8988T (cell line): Measurements from ENCODE around the gene ARHGEF40.

Experiments used
- DNase-seq: peaks from one replicate; pipeline ENCODE4 v3.0.0; 2011

ARHGEF40 gene

DNA sequence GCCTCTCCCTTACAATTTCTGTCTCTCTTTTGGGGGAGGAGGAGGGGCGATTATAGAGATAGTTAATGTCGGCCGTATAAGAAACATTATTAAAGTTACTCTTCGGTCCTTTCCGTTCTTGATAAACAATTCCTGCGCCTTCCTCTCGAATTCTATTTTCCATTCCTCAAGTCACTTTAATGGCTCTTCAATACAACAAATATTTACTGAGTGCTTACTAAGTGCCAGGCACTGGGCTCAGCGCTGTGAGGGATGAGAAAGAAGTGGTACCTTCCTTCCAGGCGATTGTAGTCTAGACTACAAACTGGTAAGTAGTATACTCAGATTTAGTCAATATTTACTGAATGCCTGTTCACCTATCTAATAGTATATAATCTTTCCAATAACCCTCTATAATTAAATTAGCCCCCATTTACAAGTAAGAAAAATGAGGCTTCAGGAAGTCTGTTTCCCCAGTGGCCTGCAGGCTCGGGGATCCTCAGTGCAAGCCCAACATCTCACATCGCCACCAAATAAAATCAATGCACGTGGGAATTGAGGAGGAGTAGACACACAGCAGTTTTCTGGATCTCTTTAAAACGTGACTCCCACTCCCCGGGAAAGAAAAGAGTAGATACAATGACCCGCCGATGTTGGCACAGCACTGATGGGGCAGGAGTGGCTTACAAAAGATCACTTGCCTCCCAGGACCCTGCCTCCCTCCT lies 28.9 kb downstream of the ARHGEF40 start:
- DNase-seq = no peak

DNA sequence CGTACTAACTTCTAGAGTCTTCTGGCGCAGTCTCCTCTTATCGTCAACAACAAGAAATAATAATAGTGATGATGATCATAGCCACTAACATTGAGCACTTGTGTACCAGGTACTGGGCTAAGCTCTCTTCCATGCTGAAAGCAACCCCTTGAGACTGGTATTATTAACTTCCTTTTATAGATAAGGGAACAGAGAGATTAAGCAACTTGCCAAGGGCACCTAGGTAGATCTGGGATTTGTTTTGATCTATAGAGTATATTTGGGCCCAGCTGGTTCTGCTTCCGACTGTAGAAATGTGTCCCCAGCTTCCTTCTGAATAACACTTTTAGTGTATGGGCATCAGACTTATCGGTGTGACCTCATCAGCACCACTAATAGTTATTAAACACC lies 29.5 kb downstream of the ARHGEF40 start:
- DNase-seq = no peak

DNA sequence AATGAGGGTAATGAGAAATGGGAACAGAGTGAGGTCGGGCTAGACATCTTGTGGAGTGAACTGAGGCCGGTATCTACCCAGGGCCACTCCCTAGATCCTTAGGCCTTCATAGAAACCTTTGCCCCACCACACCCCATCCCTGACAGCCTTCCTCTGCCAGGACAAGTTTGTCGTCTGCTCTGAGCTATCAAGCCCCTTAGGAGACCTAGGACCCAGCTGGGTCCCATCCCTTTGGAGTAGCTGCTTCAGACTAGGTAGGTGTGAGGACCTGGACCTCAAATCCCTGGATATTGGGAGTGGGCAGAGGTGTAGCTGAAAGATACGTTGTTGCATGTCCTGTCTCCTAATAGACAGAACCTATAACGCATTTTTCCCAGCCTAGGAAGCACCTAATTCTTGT lies 30.8 kb downstream of the ARHGEF40 start, which contains the start of gene TMEM253:
Gene TMEM253 (plus strand): TSS at position 136 of the 400 bp plus-strand sequence. CDS start 278 bp downstream, outside the sequence.
- DNase-seq = no peak

DNA sequence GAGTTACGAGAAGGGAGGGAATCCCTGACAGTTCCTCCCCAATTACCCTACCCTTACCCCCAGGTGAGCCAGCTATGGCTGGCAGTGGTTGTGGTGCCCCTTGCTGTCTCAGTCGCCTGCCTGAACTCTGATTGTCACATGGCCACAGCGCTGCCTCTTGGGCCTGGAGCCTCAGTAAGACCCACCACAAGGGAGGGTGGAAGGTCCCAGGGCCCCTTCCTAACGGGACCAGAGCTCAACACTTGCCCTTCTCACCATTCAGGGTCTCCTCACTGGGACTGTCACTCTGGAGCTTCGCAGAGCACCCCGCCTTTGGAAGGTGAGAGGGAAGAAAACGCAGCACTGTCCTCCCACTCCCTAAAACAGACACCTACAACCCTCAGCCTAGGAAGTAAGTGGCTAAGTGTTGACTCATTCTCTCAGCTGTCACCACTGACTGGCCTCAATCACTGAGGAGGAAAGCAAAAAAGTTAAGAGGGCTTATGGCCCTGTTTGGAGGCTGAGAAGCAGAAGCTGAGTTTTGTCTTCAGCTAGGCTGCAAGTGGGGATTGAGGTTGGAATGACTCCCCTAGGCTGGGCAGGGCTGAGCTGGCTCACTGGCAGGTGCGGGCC lies 31.8 kb downstream of the ARHGEF40 start:
- DNase-seq = no peak

DNA sequence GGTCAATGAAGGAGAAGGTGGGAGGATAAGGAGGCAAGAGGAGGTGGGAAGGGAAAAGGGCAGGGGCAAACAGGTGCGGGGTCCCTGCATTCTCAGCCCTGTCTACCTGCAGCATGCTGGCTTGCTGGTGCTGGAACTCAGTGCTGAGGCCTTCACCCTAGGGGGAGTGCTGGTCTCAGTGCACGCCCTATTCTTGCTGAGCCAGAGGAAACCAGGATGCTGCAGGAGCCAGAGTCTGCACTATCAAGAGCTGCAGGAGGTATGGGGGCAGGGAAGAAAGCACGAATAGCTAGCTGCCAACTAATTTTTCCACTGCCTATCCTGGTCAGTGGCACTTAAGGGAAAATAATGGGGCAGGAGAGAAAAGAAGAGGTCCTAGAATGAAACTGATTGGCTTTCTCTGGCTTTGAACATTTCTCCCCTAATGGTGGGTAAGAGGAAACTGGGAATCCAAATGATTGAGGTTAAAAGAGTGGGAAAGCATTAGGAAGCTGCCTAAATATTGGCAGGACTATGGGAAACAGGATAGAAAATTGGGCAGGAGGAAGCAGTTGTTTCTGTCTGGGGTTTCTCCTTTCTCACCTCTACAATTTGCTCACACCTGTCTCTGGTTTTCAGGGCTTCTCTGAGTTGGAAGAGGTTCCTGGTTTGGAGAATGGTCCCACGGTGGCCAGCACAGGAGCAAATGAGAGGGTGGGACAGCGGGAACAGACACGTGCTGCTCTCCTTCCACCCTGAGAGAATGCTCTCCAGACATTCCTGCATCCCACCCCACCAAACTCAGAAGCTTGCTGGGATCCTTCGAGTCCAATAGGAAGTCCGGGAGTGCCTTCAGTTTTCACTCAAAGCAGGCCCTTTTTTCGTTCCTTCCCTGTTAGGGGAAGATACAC lies 32.7 kb downstream of the ARHGEF40 start:
- DNase-seq = no peak

DNA sequence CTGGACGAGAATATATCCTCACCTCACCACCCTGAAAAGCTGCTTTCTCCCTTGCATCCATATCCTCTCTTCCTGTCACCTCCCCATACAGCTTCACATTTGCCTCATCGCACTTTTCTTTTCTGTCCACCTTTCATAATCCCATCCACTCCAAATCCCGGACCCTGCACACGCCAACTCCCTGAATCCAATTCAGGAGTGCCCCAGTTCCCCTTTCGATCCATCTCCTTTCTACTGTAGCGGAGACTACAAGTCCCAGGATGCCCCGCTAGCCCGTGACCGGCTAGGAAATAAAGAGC lies 33.3 kb downstream of the ARHGEF40 start:
- DNase-seq = no peak

DNA sequence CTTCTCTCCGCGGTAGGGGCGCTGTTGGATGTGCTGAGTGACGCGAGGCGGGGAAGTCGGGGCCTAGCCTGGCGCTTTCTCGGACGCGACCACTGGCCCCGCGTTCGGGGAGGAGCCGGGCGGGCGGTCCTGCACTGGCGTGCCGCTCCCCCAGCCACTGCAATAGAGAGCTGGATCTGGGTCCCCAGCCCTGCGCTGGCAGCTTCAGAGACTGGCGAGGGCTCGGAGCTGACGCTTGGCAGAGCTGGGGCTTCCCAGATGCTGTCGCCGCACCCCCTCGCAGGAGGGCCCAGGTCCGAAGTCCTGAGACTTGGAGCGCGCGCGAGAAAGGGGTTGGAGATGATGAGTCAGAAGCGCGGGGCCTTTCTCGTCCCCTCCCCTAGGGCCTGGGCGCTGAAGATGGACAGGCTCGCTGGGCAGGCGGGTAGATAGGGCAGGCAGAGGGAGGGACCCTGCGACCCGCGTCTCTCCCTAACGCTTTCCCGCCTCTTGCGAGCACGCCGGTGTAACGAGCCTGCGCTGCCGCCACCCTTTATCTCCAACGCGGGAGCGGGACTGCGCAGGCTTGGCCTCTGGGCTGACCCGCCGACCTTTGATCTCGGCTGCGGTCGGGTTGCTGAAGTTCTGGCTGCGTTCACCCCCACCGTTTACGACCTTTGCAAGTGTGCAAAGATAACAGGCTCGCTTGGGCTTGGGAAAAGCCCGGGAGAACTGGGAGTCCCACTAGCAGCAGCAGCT lies 33.8 kb downstream of the ARHGEF40 start:
- peak; percentile 92 for DNase-seq

DNA sequence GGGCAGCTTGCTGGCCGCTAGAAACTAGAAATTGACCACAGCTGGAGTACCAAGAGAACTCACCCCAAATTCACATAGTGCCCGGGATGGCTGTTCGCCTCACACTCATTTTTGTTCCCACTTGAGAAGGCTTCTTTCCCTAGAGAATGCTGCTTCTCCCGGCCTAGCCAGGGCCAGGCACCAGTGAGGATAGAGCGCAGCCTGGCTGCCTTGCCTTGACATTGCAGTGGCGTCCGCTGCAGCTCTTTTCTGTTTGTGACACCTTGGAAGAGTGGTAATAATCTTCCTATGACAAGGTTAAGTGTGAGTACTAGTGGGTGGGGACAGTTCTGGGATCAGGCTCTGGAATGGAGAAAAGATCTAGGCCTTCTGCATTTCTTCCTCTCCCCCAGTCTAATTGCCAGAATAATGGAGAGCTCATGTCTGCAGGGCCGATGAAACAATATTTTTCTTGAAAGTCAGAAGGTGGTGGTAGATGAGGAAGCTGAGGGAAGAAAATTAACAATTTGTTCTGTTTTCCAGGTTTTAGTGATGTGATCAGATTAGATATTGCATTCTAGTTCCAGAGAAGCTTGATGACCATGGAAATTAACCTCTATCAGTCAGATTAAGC lies 34.5 kb downstream of the ARHGEF40 start:
- DNase-seq = no peak

DNA sequence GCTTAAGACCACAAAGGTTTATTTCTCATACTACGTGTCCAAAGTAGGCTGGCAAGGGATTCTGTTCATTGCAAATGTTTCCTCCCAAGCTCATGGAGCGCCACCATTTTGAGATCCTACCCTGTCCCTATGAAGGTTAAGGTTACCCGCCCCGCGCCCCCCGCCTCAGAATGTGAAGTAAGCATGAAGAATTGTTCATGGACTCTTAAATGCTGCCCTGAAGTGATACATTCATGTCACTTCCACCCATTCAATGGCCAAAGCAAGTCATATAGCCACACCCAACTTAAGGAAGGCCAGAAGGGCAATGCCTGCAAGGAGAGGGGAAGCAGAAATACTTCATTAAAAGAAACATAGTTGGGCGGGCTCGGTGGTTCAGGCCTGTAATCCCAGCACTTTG lies 35.0 kb downstream of the ARHGEF40 start:
- no peak for DNase-seq

DNA sequence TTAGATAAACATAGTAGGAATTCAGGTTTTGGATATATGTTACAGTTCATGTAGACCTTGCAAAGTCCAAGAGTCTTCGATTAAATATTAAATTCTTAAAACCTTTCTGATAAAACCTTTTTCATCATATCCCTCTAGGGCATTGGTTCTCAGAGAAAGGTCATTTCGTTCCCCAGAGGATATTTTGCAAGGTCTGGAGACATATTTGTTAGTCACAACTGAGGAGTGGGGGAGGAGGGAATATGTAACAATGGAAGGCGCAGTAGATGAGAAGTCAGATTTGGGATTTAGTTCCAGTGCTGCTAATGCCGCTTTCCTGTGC lies 36.0 kb downstream of the ARHGEF40 start:
- no peak for DNase-seq

DNA sequence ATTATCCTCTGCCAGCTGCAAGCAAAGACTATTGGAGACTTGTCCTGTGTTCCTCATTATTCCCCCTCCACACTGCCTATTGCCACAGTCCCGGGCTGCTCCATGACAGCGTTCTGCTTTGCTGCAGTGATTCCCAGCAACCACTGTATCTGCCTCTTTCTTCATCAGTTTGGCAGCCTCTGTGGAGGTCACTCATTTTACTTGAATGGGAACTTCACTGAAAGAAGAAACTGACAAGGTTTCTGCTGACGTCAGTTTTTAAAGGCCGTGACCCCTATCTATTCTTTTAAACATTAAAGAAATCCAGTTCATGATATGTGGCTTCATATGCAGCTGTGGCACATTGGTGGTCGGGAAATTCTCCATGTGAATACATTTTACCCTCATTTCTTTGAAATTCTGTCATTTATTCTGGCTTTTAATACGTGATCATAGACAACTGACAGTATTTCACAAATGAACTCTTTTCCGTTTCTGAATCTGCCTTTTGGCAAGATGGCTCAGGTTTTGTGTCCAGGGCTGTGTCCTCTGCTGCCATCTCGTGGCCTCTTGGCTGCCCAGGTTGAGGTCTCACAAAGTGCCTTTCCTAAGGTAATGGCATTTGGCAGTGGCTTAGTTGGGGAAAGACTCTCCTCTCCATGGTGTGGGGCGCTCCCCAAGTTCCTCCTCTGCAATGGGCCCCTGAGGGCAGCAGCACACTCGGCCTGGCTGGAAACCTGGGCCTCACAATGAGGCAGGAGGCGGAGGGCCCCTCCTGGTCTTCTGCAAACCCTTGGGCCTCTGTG lies 36.6 kb downstream of the ARHGEF40 start:
- no peak for DNase-seq

DNA sequence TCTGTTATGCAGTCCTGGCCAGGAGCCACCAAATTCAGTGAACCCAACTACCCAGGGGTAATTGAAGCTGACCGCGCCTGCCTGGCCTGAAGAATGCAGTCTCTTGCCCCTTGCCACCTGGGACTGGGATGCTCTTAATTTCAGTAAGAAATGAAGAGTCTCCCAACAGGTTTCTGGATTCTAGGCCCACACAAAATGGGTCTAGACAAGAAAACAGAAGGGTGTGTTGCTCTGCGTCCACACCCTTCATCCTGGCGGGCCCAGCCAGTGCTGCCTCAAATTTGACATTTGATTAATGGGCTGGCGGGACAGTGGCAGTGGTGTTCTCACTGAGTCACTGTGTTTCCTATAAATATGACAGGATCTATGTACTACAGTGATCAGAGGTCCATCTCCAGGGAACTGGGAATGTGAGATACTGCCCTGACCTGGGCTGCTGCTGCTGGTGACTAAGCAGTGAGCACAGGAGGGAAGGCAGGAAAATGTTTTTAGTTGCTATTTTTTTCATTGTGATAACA lies 37.2 kb downstream of the ARHGEF40 start:
- DNase-seq = no peak

DNA sequence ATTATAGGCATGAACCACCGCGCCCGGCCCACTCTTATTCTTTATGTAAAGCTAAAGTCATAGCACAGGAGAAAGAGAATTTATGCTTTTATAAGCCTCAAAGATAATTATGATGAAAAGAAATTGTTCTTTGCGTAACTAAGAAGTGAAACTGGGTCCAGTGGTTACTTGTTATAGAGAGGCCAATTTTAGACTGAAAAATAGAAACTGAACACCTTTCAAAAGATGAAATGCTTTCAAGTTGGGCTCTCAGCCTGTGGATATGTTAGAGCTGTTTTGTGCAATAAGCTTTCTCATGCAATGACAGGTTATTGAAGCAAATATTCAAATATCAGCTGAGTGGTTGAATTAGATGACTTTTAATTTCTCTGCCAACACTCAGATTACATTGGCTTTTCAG lies 38.7 kb downstream of the ARHGEF40 start:
- no peak for DNase-seq

DNA sequence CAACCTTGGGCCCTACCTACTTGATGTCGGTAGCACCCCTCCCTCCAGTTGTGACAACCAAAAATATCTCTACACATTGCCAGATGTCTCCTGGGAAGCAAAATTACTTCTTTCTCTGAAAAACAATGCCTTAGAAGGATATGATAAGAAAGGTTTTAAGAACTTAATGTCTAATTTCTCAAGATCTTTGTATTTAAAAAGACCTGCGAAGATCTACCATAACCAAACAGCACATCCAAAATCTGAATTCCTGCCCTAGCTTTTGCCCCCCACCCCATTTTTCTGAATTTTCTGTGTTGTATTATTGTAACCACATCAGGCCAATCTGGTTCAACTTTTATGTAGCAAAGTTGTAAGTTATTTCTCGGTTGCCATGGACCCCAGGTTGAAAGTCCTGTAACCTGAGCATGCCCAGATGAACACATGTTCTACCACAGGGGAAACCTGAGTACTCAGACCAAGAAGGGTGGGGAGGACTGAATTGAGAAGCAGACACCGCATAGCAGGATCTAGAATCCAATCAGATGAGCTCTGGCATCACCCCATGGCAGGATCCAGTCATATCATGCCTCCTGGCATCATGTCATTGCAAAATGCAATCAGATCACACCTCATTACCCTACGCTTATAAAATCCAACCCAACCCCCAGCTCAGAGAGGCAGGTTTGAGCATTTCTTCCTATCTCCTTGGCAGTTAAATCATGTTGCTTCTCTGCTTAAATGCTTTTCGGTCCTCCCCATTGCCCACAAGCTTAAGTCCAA lies 39.5 kb downstream of the ARHGEF40 start:
- no peak for DNase-seq

DNA sequence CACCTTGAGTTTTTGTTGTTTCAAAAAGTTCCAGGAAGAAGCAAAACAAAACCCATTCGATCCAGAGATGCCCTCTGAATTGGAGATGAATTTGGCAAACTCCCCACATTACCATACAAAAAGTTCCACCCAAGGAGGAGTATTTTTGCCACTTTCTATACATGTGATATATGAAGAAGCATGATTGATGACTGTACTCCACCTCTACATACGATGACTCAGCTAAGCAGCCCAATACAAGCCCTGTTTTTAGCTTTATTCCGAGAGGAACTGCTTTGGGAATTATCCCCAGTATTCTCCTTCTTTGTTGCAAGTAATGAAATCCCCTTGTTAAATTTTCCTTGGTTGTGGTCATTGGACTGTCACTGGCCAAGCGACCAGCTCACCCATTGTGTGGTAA lies 42.2 kb downstream of the ARHGEF40 start:
- DNase-seq = no peak

DNA sequence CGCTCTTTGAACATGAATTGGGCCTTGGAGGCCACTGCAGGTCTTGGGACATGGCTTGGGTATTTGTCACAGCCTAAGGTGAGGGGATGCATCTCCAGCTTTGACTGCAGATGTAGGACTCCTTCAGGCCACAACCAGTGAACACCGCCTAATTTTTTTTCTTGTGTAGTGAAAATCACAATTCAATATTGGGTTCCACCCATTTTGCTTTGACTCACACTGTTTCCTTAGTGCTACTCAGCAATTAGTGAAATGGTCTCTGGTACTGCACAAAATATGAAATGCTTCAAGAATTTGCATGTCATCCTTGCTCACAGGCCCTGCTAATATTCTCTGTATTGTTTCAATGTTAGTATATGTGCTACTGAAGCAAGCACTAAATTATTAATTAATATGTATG lies 43.3 kb downstream of the ARHGEF40 start:
- no peak for DNase-seq

DNA sequence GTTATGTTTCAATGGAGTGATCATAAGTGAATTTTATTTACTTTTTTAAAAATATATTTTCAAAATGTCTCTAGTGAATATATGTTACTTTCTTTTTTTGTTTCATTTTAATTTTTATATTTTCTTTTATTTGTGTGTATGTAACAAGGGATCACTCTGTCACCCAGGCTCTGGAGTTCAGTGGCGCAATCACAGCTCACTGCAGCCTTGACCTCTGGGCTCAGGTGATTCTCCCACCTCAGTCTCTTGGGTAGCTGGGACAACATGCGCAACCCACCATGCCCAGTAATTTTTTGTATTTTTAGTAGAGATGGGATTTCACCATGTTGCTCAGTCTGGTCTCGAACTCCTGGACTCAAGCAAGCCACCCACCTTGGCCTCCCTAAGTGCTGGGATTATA lies 48.8 kb downstream of the ARHGEF40 start:
- no peak for DNase-seq

DNA sequence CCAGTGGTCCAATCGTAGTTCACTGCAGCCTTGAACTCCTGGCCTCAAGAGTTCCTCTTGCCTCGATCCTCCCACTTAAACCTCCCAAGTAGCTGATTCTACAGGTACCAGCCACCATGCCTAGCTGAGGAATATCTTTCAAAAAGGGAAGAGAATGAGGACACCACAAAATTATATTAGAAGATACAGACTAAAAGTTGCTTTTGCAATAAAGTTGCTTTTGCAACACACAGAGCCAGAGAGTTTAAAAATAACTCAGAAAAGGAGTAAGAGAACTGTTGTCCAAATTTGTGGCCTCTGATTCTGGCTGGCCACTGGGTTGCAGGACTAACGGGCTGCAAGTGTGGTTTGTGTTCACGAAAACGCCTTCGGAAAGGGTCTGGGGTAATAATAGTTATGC lies 50.6 kb downstream of the ARHGEF40 start:
- no peak for DNase-seq

DNA sequence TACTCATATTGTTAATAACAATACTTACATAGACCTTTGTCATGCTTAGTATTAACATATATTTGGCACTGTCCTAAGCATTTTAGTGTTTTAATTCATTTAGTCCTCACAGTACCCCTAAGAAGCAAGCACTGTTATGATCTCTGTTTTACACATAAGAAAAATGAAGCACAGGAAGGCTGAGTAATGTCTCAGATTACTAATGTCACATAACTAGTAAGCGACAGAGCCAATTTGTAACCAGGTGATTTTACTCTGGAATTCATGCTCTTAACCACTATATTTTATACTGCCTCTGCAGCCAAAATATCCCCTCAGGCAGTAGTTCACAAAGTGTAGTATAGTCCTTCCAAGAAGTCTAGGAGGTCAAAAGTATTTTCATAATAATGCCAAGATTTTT lies 51.0 kb downstream of the ARHGEF40 start:
- no peak for DNase-seq

DNA sequence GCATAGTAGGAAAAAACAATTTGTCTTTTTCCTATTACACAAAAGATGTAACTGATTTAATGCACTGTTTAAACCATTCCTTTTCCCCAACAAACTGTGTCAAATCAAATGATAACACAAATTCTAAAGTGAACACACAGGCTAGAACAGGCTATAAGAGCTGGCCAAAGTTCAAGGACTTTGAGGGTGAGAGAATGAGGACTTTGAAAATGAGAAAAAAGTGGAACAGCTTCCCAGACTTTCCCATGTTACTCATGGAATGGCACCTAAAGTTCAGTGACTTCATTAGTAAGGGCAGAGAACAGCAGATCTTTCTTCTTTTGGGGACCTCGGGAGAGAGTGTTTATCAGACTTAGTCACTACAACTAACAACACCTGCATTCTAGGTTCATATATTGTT lies 53.3 kb downstream of the ARHGEF40 start:
- DNase-seq = no peak

DNA sequence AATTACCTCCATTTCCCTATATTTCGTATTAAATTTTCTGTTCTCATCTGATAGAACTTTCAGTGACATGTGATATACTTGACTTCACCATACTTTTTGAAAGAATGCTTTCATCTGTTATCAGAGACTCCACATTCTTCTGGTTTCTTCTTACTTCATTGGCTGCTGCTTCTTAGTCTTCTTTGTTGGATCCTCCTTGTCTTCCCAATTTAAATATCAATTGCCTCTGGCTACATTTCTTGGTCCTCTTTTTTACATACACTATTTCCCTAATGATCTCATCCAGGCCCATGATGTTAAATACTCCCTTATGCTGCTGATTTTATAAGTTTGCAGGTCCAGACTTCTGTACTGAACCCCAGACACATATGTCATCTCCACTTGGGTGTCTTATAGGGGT lies 63.8 kb downstream of the ARHGEF40 start:
- no peak for DNase-seq
